Measurements from ENCODE around the gene ADAM17.

GRCh38 chr2:9471206-9471605, 84.4 kb downstream of the ADAM17 start:
- TF ChIP-seq CTCF (IDR thresholded peaks at IDR 0.05) (no peak), POLR2A (IDR thresholded peaks at IDR 0.05) (no peak), POLR2AphosphoS5 (IDR thresholded peaks at IDR 0.05) (no peak), EP300 (IDR thresholded peaks at IDR 0.05) (no peak)
